HFFc6 (cell line): ENCODE results near the gene OTC. TPM values are rescaled to one million over a fixed set of nuclear protein-coding genes. Genes with fewer than 3 reads are reported as not detected.

Source experiments
- DNase-seq: peaks from one replicate; pipeline ENCODE4 v3.0.0-alpha.2; 2018
- H3K27ac Mint-ChIP-seq: 2 replicates; pipeline ENCODE4 v1.8.0; 2020; ENCODE audit warnings: mild to moderate bottlenecking, mixed read lengths
- H3K27me3 Mint-ChIP-seq: 2 replicates; pipeline ENCODE4 v1.8.0; 2021; ENCODE audit warnings: mild to moderate bottlenecking, moderate library complexity, mixed read lengths; ENCODE audit not compliant: insufficient read depth
- H3K36me3 Mint-ChIP-seq: 2 replicates; pipeline ENCODE4 v1.8.0; 2021; ENCODE audit warnings: low read depth, mixed read lengths
- H3K4me1 Mint-ChIP-seq: 2 replicates; pipeline ENCODE4 v1.8.0; 2020; ENCODE audit warnings: low read depth, mixed read lengths
- H3K4me3 Mint-ChIP-seq: 2 replicates; pipeline ENCODE4 v1.8.0; 2020; ENCODE audit warnings: mild to moderate bottlenecking, moderate library complexity, mixed read lengths
- H3K9me3 Mint-ChIP-seq: 2 replicates; pipeline ENCODE4 v1.8.0; 2020; ENCODE audit warnings: mild to moderate bottlenecking, mixed read lengths
- total RNA-seq, 6 experiments: library from RNA; stranded (reverse); fragmentation: NEBNext Ultra II Directional; extraction: Animal tissue kit (Norgen Biotek cat#: 25700); gene quantifications; 2 replicates in 1 of 6; 3 replicates in 5 of 6; pipeline ENCODE4 v1.2.3, GENCODE V29; 2021
- TF ChIP-seq, protein P1 (sequence below): fragments of 200-600 bp; sonication (generic); IDR thresholded peaks from 2 replicates; pipeline ENCODE4 v1.5.0; 2021; ENCODE audit warnings: antibody characterized with exemption, mild to moderate bottlenecking

Gene OTC
- total RNA-seq, 6 experiments from 2014 or later, result not detected

DNA sequence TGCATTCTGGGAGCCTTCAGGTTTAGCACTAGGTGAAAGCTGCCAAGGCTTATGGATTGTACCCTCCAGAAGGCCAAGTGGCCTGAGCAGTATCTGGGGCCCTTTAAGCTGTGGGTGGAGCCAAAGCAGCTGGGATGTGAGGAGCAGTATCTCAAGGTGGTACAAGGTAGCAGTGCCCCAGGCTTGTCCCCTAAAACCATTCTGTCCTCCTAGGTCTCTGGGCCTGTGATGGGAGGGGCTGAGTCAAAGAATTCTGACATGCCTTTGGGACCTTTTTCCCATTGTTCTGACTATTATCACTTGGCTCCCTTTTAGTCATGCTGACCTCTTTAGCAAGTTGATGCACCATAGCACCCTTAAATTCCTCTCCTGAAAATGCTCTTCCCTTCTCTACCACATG lies 109.9 kb downstream of the OTC start:
- peaks cover 10% of the 10 kb centered on the region; the same call in 1 of the 2 replicates for H3K9me3 Mint-ChIP-seq
- no peak overlapping the region for H3K4me3 Mint-ChIP-seq
- DNase-seq, result no peak
- TF ChIP-seq, protein P1, sequence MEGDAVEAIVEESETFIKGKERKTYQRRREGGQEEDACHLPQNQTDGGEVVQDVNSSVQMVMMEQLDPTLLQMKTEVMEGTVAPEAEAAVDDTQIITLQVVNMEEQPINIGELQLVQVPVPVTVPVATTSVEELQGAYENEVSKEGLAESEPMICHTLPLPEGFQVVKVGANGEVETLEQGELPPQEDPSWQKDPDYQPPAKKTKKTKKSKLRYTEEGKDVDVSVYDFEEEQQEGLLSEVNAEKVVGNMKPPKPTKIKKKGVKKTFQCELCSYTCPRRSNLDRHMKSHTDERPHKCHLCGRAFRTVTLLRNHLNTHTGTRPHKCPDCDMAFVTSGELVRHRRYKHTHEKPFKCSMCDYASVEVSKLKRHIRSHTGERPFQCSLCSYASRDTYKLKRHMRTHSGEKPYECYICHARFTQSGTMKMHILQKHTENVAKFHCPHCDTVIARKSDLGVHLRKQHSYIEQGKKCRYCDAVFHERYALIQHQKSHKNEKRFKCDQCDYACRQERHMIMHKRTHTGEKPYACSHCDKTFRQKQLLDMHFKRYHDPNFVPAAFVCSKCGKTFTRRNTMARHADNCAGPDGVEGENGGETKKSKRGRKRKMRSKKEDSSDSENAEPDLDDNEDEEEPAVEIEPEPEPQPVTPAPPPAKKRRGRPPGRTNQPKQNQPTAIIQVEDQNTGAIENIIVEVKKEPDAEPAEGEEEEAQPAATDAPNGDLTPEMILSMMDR, result no peak
- no peak overlapping the region for H3K27ac Mint-ChIP-seq
- H3K27me3 Mint-ChIP-seq, result no peaks in the 10 kb centered on the region
- no peaks in the 10 kb centered on the region for H3K4me1 Mint-ChIP-seq
- no peaks in the 10 kb centered on the region for H3K36me3 Mint-ChIP-seq

DNA sequence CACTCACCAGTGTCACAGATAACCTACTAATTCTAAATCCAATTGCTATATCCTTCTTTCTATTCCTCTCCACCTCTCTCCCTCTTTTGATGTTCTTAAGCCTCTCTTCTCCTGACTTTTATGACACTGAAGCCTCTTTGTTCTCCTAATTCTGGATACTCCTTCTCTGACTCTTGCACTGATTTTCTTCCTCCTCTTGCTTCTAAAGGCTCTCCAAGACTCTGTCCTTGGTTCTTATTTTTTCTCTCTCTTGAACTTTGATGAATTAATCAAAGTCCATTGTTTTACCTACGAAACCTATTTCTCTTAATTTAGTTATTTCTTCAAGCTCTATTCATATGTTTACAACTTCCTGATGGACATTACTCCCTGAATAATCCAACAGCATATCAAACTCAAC lies 113.3 kb downstream of the OTC start:
- TF ChIP-seq, protein P1, result no peak
- no peaks in the 10 kb centered on the region for H3K27me3 Mint-ChIP-seq
- no peak for DNase-seq
- no peaks in the 10 kb centered on the region for H3K36me3 Mint-ChIP-seq
- no peaks in the 10 kb centered on the region for H3K4me1 Mint-ChIP-seq
- H3K27ac Mint-ChIP-seq, result no peak overlapping the region
- H3K9me3 Mint-ChIP-seq, result peaks cover 10% of the 10 kb centered on the region
- H3K4me3 Mint-ChIP-seq, result no peak overlapping the region

GRCh38 chrX:38468563-38469157 lies 116.3 kb downstream of the OTC start:
- Mint-ChIP-seq H3K27ac (no peak overlapping the region), H3K27me3 (no peaks in the 10 kb centered on the region), H3K4me3 (no peak overlapping the region), H3K4me1 (no peaks in the 10 kb centered on the region), H3K36me3 (no peaks in the 10 kb centered on the region), H3K9me3 (peaks cover 4% of the 10 kb centered on the region)
- no peak for DNase-seq
- TF ChIP-seq, protein P1, result no peak

Other genes starting within 250 kb of the OTC start
- 10 to 100 TPM; 10.6 to 47.2 (median 42.4) TPM for gene SRPX, start 131.7 kb upstream of the OTC start, total RNA-seq
- gene RPGR, start 25.1 kb upstream of the OTC start, total RNA-seq, result 1 to 10 TPM; 3.0 to 5.8 (median 4.1) TPM
- not detected for gene TSPAN7, start 208.9 kb downstream of the OTC start, total RNA-seq